GM12865 (cell line): ENCODE data around the gene OR6J1.
A peak's percentile ranks its signal among the peaks of the same experiment; 100 is the strongest.
"Not testable (repeated sequence)": the region's sequence is repeated elsewhere in the genome, so short reads cannot be mapped to it uniquely, and the experiment has no call there.

Experiments
- DNase-seq: peaks from one replicate; pipeline ENCODE4 v3.0.0; 2010; ENCODE audit warnings: low read depth
- H3K4me3 ChIP-seq: 2 replicates; pipeline ENCODE4 v1.5.1; 2011; ENCODE audit warnings: mild to moderate bottlenecking, low read depth, low read length, control low read depth
- CTCF ChIP-seq: IDR thresholded peaks from 2 replicates; pipeline ENCODE4 v1.5.1; 2011; ENCODE audit warnings: low read length, control low read depth, low read depth, inconsistent platforms; ENCODE audit not compliant: insufficient read depth; ENCODE audit errors: missing control alignments

OR6J1 gene

GRCh38 chr14:22623047-22623446 is 21.1 kb downstream of the OR6J1 start:
- no peak for TF ChIP-seq CTCF
- no peak overlapping the region for H3K4me3 ChIP-seq
- no peak for DNase-seq

- no peak for DNase-seq
- no peak for TF ChIP-seq CTCF
- no peak overlapping the region for H3K4me3 ChIP-seq
Observed at GRCh38 chr14:22622255-22622654, 21.9 kb downstream of the OR6J1 start.

- not testable (repeated sequence) for DNase-seq, H3K4me3 ChIP-seq
Observed at GRCh38 chr14:22615765-22616164, 28.4 kb downstream of the OR6J1 start.

- TF ChIP-seq CTCF, result no peak
- peak; percentile 39 for DNase-seq
- H3K4me3 ChIP-seq, result no peak overlapping the region
Observed at GRCh38 chr14:22614240-22614799, 29.8 kb downstream of the OR6J1 start.

- H3K4me3 ChIP-seq, result no peak overlapping the region
- TF ChIP-seq CTCF, result no peak
- DNase-seq, result no peak
Observed at GRCh38 chr14:22613736-22614239, 30.4 kb downstream of the OR6J1 start.

GRCh38 chr14:22613106-22613695 is 31.0 kb downstream of the OR6J1 start:
- DNase-seq, result no peak
- no peak for TF ChIP-seq CTCF

GRCh38 chr14:22610931-22611330 is 33.2 kb downstream of the OR6J1 start:
- no peak for TF ChIP-seq CTCF
- no peak overlapping the region for H3K4me3 ChIP-seq
- DNase-seq, result no peak

More at GRCh38 chr14:22613106-22613695, 31.0 kb downstream of the OR6J1 start:
- no peak overlapping the region for H3K4me3 ChIP-seq
